Activated CD4-positive, alpha-beta T cell treated with anti-CD3 and anti-CD28 coated beads, Interleukin-2, amount 50 U/mL, for 4 hours (primary cell): ENCODE results near the gene CFAP157.

ENCODE experiments used
- DNase-seq, 2 experiments: peaks; one replicate each; pipeline ENCODE4 v3.0.0-alpha.2; 2020

CFAP157 gene

DNA sequence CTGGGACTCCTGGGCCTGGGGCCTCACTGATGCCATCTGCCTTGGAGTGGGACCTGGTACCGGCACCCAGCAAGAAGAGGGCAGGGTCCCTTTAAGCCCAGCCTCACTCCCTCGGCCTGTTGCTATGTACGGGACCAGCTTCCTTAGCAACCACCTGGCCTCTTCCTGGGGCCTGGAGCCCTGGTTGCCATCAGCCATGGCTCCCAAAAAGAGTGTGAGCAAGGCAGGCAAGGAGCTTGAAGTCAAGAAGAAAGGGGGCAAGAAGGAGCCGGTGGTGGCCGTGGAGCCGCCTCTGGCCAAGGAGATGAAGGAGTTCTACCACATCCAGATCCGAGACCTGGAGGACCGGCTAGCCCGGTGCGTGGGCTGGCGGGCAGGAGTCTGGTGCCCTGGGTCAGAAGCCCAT is at the start of gene CFAP157:
Gene CFAP157, plus strand, starts transcription at position 153 of the 406 bp plus-strand sequence. Its CDS starts 44 bp downstream, at position 197.
- DNase-seq = no peak

DNA sequence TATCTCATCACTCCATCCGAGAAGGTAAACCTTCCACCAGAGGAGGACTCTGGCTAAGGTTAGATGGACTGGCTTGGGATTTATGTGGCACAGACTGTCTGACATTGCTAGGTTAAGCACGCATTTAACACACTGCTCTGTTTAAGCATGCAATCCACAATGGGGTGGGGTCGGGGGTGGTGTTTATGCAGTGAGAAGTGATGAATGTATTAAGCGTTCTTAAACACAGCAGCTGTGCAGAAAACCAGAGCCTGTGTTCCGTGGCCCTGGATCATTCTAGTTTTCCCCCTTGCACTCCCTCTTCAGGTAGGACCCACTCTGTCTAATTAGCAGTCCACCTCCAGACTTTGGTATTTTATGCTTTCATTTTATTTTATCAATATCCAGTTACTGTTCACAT is 48.4 kb upstream of the CFAP157 start:
- DNase-seq = no peak

DNA sequence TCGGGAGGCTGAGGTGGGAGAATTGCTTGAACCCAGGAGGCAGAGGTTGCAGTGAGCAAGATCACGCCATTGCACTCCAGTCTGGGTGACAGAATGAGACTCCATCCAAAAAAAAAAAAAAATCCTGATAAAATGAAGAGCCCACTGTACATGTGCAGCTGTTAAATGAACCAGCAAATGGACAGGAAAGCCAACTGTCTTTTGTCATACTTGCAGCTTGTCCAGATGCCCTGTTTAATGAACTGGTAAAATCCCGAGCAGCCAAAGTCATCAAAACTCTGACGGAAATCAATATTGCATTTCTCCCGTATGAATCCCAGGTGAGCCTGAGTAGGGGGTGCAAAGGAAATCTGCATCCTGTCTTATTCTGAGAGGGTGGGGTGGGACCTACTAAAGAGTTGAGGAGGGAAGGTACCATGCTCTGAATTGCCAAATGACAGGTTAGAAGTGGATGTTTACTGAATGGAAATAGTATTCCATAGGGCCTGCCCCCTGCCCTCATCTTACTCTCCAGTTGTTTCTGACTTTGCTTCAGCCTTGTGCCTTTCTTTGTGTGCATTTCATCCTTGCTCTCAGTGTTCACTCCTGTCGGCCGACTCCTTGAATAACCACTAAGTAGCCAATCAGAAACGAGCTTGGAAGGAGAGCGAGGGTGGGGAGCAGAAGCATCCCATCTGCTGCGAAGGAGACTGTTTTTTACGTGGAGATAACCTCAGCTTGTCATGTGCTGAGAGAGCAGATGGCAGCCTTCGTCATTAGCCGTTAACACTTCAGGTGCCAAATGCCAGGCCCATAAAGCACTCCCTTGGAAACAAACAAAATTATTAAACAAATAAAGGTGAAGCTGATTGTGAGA is 45.7 kb upstream of the CFAP157 start:
- DNase-seq = no peak

DNA sequence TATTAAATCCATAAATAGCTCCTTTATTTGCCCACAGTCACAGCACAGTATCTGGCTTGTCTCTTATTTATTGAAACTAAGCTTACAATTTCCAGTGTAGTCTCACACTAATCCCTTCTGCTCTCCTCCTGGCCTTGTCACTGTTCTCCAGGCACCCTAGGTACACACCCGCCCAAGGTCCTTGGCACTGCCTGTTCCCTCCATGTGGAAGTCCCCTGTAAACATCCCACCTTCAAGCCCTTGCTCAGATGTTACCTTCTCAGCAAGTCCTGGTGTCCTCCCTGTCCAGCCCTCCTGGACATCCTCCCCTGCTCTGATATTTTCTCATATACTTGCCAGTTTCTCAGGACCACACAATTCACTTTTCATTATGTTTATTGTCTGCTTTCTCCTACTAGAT is 44.2 kb upstream of the CFAP157 start:
- no peak for DNase-seq

DNA sequence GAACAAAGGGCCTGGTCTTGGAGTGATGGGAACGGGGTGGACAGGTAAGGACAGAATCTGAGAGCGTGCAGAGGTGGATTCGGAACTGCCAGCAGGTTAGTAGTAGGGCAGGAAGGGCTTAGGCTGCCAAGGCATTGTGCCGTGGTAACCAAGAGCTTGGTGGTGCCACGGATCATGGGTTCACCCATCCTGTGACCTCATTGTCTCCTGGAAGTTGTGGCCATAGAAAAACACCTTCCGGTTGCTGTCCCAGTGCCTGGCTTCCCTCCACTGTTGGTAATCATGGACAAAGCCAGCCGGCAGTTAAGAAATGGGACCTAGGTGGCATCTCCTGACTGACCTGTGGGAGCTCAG is 42.5 kb upstream of the CFAP157 start:
- no peak for DNase-seq

DNA sequence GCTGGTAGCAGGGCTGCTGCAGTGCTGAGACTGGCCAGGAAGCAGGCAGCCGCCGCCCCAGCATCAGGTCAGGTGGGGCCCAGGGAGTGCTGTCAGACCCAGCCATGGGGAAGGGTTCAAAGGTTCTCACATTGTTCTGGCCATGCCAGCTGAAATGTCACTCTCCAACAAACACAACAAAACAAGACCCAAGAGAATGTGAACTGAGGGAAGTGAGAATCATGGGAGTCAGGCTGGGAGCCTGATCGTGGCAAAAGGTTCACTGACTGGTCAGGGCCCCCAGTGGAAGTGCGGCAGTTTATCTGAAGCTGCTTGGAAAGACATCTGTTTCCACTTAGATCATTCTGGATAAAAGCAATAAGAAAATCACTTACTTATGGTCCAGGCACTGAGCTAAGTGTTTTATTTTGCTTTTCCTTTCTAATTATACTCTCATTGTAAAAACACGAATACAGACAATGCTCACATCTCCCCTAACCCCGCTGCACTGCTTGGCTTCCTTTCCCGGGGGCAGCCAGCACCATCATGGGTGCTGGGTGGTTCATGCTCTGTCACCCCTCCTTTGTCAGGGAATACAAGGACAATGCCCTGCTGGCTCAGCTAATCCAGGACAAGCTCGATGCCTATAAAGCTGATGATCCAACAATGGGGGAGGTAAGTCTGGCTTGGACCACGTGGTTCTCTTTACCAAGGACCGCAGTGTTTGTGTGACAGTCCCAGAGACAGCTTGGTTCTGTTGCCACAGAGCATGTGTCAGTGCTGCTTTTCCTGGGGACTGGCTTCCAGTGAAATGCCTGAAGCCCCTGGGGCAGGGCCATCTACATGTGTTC is 41.9 kb upstream of the CFAP157 start:
- DNase-seq = no peak

DNA sequence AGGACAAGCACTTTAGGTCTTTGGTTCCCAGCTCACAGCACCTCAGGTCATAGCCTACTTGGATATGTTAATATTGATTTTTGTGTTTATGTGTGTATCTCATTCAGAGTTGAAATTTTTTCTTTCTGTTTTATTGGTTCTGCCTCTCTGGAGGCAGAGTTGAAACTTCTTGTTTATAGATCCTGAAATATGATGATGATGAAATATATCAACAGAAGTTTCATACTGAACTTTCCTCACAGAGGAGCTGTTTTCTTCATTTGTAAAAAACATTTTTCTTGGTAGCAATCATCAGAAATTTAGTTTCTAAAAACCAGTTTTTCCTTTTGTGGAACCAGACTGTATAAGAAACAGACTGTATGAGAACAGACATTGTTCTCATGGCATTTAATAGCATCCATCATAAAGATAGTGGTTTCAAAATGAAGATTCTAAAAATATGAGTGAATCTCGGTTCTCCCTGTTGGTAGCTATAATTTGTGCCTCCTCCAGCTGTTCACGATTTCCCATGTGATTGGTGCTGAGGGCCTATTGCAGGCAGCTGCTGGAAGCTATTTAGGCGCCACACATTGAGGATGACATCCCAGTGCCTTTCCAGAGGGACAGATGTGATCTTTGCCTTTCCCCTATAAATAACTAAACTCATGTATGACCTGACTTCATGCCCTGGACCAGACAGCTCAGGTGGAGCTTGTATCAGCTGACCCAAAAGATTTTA is 39.5 kb upstream of the CFAP157 start:
- no peak for DNase-seq

DNA sequence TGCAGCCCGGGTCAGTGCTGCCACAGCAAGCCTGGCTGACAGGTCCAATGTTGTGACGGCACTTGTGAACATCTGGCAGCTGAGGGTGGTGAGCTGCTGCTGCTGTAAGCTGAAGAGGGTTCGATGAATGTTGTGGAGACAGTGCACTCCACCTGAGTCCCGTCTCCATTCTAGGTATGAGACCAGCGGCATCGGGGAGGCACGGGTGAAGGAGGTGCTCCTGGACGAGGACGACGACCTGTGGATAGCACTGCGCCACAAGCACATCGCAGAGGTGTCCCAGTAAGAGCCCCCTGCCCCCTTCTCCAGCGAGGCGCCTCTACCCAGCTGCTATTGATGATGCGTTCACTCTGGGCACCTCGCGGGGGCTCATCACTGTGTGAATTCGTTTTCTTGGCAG is 38.9 kb upstream of the CFAP157 start:
- no peak for DNase-seq

DNA sequence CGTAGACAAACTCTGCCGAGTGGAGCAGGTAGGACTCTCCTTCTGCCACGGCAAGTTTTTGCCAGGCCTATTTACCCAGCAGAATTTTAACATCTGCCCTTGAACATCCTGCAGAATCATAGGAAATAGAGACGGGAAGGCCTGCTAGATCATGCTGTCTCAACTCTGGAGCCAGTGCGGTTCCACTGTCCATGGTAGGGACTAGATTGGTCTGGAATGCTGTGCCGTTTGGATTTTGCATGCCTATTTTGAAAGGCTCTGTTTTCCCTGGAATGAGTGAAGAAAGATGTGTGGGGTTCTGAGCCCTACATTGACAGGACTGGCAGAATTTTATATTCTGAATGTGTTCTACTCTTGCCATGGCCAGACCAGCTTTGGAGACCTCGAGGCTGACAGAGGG is 33.6 kb upstream of the CFAP157 start:
- DNase-seq = no peak

DNA sequence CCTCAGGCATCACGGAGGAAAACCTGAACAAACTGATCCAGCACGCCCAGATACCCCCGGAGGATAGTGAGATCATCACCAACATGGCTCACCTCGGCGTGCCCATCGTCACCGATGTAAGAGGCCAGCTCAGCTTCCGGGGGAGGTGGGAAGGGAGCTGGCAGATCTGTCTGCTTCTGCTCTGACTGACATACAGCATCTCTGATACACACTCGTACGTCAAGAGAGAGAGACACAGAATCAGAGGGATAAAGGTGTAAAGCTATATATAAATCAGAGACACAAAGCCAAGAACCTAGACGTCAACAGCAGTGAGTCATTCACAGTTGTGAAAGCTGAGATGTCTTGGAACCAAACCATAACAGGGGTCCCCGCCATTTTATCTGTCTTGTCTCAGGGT is 30.1 kb upstream of the CFAP157 start:
- DNase-seq = no peak

DNA sequence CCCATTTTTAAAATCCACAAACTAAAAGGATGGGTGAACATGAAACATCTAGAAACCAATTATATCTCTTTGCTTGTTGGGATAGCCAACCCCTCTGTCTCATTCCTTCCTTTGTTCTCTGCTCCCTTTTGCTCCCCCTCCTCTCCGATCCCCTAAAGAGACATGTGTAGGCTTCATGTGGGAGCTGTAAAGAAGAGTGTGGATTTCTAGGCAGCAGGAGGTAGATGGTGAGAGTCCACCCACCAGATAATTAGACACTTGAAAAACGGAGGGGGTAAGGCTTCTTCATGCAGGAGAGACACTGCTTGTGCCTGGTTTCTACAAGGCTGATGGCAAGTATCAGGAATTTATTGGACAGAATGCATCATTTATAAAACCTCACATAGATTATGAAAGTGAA is 27.3 kb upstream of the CFAP157 start:
- DNase-seq = no peak

DNA sequence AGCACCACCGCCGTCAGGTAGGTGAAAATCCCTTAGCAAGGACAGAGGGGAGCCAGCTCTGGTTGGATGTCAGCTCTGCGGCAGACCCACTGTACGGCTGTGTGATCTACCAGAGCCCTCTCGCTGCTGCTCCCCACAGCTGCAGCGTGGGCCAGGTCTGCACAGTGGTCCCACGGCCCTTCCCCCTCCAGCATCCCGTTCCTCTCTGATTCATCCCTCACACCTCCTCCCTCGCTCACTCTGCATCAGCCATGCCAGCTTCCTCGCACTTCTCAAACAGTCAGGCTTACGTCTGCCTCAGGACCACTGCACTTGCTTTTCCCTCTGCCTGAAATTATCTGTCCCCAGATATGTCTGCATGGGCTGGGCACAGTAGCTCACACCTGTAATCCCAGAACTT is 26.6 kb upstream of the CFAP157 start:
- no peak for DNase-seq

DNA sequence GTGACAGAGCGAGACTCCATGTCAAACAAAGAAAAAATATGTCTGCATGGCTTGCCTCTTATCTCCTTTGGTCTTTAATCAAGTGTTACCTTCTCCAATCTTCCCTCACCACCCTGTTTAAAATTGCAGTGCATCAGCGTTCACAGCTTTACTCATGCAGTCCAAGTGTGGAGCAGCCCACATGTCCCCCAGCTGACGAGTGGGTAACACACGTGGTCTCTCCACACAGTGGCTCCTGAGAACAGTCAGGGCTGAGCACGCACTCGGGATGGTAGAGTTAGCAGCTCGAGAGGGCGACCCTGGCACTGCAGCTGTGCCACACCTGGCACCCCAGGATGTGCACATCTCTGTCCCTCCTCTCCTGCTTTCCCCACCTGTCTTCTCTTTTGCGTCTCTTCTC is 25.9 kb upstream of the CFAP157 start:
- no peak for DNase-seq

DNA sequence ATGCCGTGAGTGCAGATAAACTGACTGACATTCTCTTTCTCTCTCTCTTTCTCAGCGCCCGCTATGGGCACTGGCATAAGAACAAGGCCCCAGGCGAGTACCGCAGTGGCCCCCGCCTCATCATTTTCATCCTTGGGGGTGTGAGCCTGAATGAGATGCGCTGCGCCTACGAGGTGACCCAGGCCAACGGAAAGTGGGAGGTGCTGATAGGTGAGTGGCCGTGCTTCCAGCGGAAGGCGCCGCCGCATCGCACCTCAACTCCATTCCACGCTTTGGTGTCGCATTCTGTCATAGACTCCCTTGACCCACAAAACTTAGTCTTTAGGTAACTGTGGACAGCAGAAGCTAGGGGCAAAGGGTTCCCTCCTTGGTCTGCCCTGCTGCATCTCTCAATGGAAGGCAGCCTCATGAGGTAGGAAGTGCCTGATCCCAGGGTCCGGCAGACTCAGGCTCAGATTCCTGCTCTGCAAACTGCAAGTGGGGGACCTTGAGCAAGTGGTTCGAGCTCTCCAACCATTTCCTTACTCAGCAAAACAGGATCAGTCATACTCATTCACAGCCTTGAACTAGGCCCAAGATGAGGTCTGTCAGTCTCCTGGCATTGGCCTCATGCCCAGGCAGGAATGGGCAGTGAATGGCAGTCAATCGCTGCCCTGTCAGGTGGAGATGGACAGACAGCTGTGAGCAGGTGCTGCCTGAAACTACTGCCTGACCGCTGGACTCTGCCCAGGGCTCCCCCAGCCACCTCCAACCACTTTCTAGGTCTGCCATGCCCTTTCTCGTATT is 24.2 kb upstream of the CFAP157 start:
- no peak for DNase-seq

DNA sequence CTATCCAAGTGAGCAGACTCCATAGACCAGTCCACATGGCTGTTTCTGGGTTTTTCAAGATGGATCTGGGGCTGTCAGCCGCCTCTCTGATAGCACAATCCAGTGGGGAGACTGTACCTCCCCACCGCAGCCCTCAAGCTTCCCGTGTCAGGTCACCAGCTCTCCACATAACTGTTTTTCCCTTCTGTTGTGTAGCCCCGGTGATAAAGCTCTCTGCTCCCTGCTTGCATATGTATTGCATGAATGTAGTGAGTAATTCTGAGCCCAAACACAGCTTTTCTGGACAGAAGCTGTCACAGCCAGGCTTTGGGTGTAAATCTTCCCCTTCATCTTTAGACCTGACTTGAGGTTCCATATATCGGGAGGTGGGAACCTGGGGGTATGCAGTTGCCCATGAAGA is 23.1 kb upstream of the CFAP157 start:
- no peak for DNase-seq

DNA sequence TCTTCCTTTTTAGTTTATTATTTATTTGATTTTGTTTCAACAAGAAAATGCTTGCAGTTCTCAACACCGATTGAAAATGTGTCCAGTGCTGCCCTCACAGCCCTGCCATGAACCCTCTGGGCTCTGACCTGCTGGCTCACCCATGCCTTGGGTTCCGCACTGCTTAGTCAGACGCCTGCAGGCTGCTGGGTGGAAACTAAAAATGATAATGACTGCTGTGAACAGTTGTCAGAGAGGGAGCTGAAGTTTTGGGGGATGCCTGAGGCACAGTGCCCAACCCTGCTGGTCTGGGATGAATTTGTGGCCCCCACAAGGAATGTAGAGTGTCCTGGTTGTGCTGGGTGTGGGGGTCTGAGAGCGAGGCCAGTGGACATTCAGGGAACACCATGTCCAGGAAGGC is 22.2 kb upstream of the CFAP157 start:
- DNase-seq = no peak

DNA sequence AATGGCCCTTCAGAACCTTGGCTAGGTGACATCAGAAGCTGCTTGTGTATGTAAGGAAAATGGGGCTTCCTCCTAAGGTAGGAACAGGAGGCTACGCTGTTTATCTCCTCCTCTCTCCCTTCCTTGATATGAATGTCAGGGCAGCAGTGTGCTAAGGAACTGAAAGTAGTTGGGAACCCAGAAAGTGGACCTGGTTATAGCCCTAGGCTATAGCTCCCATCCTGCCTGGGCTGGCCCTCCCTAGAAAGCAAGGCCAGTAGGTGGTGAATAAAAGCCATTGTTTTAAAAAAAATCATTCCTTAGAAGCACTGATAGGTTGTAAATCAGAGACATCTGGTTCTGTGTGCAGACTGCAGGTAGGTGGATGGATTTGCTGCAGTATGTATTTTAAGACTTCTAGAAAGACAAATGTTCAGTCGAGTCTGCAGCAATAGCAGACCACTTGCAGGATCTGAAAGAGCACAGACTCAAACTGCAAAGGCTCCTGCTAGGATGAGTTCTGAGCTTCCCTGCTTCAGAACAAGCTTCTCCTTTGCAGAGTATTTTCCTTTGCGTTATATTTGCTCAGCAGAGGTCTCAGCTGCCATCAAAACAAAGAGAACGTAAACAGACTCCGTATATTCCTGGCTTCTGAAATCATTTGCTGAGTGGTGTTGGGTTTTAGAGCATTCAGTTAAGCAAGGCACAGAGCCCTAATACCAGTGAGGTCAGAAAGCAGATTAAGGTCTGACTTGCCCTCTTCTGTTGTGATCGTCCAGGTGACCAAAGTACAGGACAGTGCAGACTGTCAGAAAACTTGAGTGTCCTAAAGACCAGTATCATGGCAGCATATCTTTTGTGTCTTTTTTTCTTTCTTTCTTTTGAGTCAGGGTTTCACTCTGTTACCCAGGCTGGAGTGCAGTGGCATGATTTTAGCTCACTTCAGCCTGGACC is 20.1 kb upstream of the CFAP157 start:
- DNase-seq = no peak

DNA sequence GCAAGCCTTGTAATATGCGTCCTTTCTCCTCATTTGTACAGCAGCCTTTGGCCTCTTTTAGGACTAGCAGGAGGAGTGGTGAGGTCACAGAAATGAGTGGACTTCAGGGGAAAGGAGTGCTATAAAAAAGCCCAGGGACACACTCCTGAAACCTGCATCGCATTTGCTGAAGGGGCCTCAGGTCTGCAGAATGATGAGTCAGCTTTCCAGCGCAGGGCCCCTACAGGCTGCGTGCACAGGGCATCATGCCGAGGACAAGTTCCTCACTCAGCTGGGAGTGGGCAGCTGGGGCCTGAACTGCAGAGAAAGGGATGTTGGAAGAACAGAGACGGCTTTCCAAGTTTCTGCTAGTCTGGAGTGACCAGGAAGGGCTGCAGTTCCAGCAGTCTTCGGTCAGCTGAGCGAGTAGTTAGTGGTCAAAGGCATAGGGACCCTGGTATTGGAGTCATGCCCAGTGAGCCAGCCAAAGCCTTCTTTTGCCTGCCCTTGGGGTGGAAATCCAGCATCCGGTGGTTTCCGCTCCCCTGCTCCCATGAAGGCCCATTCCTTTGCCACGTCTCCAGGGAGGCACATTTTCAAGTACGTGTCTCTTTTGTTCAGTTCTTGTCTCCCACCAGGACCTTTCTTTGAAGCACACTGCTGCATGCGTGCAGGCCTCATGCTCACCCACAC is 17.3 kb upstream of the CFAP157 start:
- no peak for DNase-seq

DNA sequence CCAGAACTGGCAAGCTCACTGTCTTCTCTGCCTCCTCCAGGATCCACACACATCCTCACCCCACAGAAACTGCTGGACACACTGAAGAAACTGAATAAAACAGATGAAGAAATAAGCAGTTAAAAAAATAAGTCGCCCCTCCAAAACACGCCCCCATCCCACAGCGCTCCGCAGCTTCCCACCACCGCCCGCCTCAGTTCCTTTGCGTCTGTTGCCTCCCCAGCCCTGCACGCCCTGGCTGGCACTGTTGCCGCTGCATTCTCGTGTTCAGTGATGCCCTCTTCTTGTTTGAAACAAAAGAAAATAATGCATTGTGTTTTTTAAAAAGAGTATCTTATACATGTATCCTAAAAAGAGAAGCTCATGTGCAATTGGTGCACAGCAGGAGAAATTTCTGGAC is 16.1 kb upstream of the CFAP157 start:
- DNase-seq = no peak

DNA sequence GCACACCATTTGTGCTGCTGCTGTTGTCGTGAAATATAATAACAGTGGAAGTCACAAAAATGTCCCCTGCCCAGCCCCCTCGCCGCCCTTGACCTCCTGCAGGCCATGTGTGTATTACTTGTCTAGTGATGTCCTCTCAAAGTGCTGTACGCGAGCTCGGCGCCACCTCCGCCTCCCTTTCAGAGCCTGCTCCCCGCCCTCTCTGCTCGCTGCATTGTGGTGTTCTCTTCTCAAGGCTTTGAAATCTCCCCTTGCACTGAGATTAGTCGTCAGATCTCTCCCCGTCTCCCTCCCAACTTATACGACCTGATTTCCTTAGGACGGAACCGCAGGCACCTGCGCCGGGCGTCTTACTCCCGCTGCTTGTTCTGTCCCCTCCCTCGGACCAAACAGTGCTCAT is 14.7 kb upstream of the CFAP157 start:
- no peak for DNase-seq

DNA sequence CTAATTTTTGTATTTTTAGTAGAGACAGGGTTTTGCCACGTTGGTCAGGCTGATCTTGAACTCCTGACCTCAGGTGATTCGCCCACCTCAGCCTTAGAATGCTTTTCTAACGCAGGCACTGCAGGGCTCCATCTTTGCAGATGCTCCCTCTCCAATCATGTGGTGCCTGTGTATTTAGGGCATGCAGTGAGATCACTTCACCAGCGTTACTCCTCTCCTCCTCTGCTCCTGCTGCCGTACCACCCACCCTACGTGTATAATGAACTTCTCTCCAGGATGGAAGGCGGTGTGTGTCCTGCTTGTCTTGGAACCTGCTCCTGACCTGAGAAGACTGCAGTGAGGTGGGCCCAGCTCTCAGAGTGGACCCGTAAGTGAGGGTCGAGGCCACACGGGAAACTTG is 13.6 kb upstream of the CFAP157 start:
- DNase-seq = no peak
